Measurements from ENCODE around the gene PALB2. TPM values are rescaled to one million over a fixed set of nuclear protein-coding genes. Genes with fewer than 3 reads are reported as not detected.

PALB2 gene
- total RNA-seq, 1 experiment from 2014 or later: 40.3 TPM

DNA sequence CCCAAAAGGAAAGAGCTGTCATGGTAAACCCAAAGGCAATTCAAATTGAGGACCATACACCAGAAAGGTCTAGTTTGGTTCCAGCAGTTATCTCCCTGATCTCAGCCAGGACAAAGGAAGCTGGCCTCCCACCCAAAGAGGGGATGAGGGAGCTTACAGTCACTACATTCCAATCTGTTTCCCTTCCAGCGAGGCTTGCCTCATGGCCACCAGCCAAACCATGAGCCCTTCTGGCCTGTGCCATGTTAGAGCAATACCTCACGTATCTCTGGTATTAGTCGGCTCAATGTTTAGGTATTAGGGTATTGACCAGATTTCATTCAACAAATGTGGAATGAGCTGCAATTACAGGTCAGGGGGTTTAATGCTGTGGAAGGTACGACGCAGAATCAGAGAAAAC is 53.4 kb downstream of the PALB2 start:
- Histone ChIP-seq H2BK12ac (ENCODE audit: insufficient read length, low read depth, low read length) (no peak overlapping the region), H4K20me1 (ENCODE audit: control insufficient read depth, insufficient read depth, insufficient read length) (no peaks in the 10 kb centered on the region), H4K8ac (replicated peaks; ENCODE audit: insufficient read length, low read depth, low read length) (no peak overlapping the region), H3K18ac (ENCODE audit: insufficient read length, low read depth, low read length) (no peak overlapping the region), H3K27ac (ENCODE audit: insufficient read length, low read depth, low read length) (no peak overlapping the region), H2AFZ (ENCODE audit: low read length) (no peak overlapping the region), H3K23me2 (ENCODE audit: insufficient read length, low read depth, low read length, poor library complexity, severe bottlenecking) (peaks cover 3% of the 10 kb centered on the region), H2BK120ac (ENCODE audit: low read depth, low read length, poor library complexity, severe bottlenecking) (no peak overlapping the region), H4K5ac (ENCODE audit: insufficient read length, low read depth, low read length) (no peak overlapping the region), H3K4me2 (ENCODE audit: insufficient read depth, insufficient read length, low read length) (no peak overlapping the region), H2AK5ac (ENCODE audit: insufficient read length, low read length) (no peak overlapping the region), H3K4me1 (ENCODE audit: insufficient read depth, low read length) (no peaks in the 10 kb centered on the region), H3K56ac (ENCODE audit: insufficient read length, low read depth, low read length) (no peak overlapping the region), H3K23ac (ENCODE audit: insufficient read length, low read depth, low read length) (no peak overlapping the region), H3K4ac (ENCODE audit: low read depth, low read length) (no peak overlapping the region), H2BK15ac (ENCODE audit: low read depth, low read length) (no peak overlapping the region), H3K9ac (ENCODE audit: extremely low read depth, insufficient read length, low read length) (no peak overlapping the region), H3K27me3 (ENCODE audit: insufficient read depth, low read length) (no peaks in the 10 kb centered on the region), H3K14ac (ENCODE audit: insufficient read depth, low read length) (no peak overlapping the region), H2BK5ac (ENCODE audit: insufficient read length, low read length) (no peak overlapping the region), H3K79me2 (ENCODE audit: insufficient read depth, low read length) (peaks cover 11% of the 10 kb centered on the region; the same call in 1 of the 2 replicates), H2BK20ac (ENCODE audit: low read depth, low read length, poor library complexity, severe bottlenecking) (no peak overlapping the region), H3K79me1 (ENCODE audit: insufficient read depth, low read depth, low read length, poor library complexity, severe bottlenecking) (no peaks in the 10 kb centered on the region), H3K9me3 (ENCODE audit: control insufficient read depth, low read depth, low read length) (no peaks in the 10 kb centered on the region), H3T11ph (ENCODE audit: low read length) (no peak overlapping the region), H4K91ac (ENCODE audit: insufficient read length, low read depth, low read length) (no peak overlapping the region)
- Mint-ChIP-seq H3K4me3 (no peak overlapping the region), H3K9me3 (peaks cover 0 to 1% of the 10 kb centered on the region in 2 experiments; a peak in 1 of 5 replicates), H3K36me3 (ENCODE audit: insufficient read depth in 1 of 3, low read depth in 3 of 3) (peaks cover 35 to 90% (median 82%) of the 10 kb centered on the region in 3 experiments), H3K27ac (no peak overlapping the region; a peak in 1 of 7 replicates), H3K27me3 (ENCODE audit: low read depth) (no peaks in the 10 kb centered on the region), H3K4me1 (no peaks in the 10 kb centered on the region)
- no CpG with 5 or more reads among the region's 5 CpGs for WGBS (ENCODE audit: extremely low coverage, insufficient read length, low lambda C conversion rate)
- TF ChIP-seq, protein P1, sequence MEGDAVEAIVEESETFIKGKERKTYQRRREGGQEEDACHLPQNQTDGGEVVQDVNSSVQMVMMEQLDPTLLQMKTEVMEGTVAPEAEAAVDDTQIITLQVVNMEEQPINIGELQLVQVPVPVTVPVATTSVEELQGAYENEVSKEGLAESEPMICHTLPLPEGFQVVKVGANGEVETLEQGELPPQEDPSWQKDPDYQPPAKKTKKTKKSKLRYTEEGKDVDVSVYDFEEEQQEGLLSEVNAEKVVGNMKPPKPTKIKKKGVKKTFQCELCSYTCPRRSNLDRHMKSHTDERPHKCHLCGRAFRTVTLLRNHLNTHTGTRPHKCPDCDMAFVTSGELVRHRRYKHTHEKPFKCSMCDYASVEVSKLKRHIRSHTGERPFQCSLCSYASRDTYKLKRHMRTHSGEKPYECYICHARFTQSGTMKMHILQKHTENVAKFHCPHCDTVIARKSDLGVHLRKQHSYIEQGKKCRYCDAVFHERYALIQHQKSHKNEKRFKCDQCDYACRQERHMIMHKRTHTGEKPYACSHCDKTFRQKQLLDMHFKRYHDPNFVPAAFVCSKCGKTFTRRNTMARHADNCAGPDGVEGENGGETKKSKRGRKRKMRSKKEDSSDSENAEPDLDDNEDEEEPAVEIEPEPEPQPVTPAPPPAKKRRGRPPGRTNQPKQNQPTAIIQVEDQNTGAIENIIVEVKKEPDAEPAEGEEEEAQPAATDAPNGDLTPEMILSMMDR (conservative IDR thresholded peaks at IDR 0.05): no peak
- no peak for DNase-seq
